Measurements from ENCODE around the gene TARM1. TPM values are rescaled to one million over a fixed set of nuclear protein-coding genes. Genes with fewer than 3 reads are reported as not detected.

Gene TARM1
- total and polyA plus RNA-seq, 2 of the 4 experiments (the other 2 are of a cell fraction), result not detected

DNA sequence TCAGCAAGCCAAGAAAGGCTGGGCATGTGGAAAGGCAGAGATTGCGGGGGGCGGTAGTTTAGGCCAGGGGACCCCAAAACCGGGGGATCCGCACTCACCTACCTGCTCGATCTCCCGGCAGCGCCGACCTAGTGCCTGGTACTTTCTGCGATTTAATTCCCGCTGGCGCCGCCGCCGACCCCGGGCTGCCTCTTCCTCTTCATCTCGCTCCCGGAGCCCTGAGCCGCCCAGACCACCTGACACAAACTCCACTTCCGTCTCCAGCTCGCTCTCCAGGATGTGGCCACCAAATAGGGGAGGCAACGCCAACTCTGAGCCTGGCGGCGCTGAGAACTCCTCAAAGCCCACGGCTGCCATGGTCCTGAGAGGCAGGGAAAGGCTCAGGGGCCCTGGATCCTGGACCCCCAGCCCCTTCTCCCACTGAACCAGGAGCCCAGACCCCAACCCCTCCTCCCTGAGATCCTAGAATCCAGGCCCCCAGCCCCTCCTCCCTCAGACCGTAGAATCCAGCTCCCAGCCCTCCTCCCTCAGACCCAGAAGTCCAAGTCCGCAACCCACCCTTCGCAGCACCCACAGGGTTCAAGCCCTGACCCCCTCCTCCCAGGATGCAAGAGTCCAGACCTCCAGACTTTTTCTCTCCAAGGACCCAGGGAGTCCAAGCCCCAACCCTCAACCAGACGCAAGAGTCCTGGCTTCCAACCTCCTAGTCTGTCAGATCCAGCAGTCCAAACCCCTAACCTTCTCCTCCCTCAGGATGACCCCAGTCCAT is 33.4 kb upstream of the TARM1 start:
- peaks cover under 1% of the 10 kb centered on the region; the same call in 1 of the 2 replicates for H4K20me1 ChIP-seq (ENCODE audit: insufficient read depth, low read length)
- no peak overlapping the region; the same call in 2 of the 3 replicates for H2BK15ac ChIP-seq (ENCODE audit: low read depth, low read length)
- H3K23ac ChIP-seq (ENCODE audit: low read depth, low read length), result peak overlapping the region; percentile 59
- H3K4me2 ChIP-seq (ENCODE audit: low read depth, low read length), result peak overlapping the region; percentile 98
- peak overlapping the region; percentile 69 for H3K4ac ChIP-seq (ENCODE audit: low read depth, low read length)
- H2AK9ac ChIP-seq (replicated peaks; ENCODE audit: low read depth, low read length, poor library complexity), result peak overlapping the region; percentile 97
- H3K56ac ChIP-seq (ENCODE audit: extremely low read depth, insufficient read depth, low read length), result peak overlapping the region; percentile 33; the same call in 1 of the 2 replicates
- H3K27me3 ChIP-seq (ENCODE audit: control insufficient read depth, insufficient read depth, low read length), result no peaks in the 10 kb centered on the region
- CTCF ChIA-PET, result interaction anchor here (0.6 kb wide), 1 partner anchor 367 kb away, joined by 5 read pairs; no protein-coding TSS in a partner anchor
- H2AFZ ChIP-seq (replicated peaks; ENCODE audit: low read length, poor library complexity), result peak overlapping the region; percentile 99
- peak overlapping the region; percentile 53; the same call in 1 of the 2 replicates for H4K91ac ChIP-seq (ENCODE audit: insufficient read depth, low read depth, low read length)
- dilution Hi-C loops (cut with HindIII; ENCODE audit: low sequenced_read_pairs, unreplicated experiment), result no loop called here
- H3K79me1 ChIP-seq (ENCODE audit: low read depth in 1 of 2, low read length in 2 of 2), result peaks cover 28 to 52% of the 10 kb centered on the region in 2 experiments
- peak overlapping the region; percentile 54 for H2BK5ac ChIP-seq (ENCODE audit: low read depth, low read length, poor library complexity, severe bottlenecking)
- TF ChIP-seq SMC3 (IDR thresholded peaks at IDR 0.05; ENCODE audit: low read depth, low read length) (no peak), NFE2L2 (IDR thresholded peaks at IDR 0.05; ENCODE audit: low read depth, low read length) (no peak), CHD1 (IDR thresholded peaks at IDR 0.05; ENCODE audit: low read depth, low read length) (no peak), MAZ (IDR thresholded peaks at IDR 0.05; ENCODE audit: borderline replicate concordance, low read depth, low read length) (no peak)
- TF ChIP-seq, protein P1, sequence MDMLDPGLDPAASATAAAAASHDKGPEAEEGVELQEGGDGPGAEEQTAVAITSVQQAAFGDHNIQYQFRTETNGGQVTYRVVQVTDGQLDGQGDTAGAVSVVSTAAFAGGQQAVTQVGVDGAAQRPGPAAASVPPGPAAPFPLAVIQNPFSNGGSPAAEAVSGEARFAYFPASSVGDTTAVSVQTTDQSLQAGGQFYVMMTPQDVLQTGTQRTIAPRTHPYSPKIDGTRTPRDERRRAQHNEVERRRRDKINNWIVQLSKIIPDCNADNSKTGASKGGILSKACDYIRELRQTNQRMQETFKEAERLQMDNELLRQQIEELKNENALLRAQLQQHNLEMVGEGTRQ (IDR thresholded peaks at IDR 0.05; ENCODE audit: low read depth, low read length), result 0 out of 2 replicates have a peak, but pooled peaks have one; percentile 15
- 9% methylated on average over 4 of the region's 28 CpGs; no CpG with 5 or more reads in 1 of the 2 experiments for WGBS, 2 experiments (ENCODE audit: extremely low coverage in 2 of 2, insufficient read length in 1 of 2)
- intact Hi-C loops (cut with micrococcal nuclease), result loop anchor here (1.0 to 2.0 kb wide), 2 partner anchors 22 to 117 kb away; partner anchors contain the start of gene CNOT3
- H3K27ac ChIP-seq (ENCODE audit: insufficient read depth, low read length), result peak overlapping the region; percentile 68
- peak overlapping the region; percentile 77 for H3K9ac ChIP-seq (ENCODE audit: low read depth, low read length)
- H2AK5ac ChIP-seq (ENCODE audit: low read depth, low read length), result peak overlapping the region; percentile 95
- in situ Hi-C loops (cut with MboI; ENCODE audit: low sequenced_read_pairs), result loop anchor here (25.0 kb wide), 1 partner anchor 348 kb away; the partner anchor contains the start of genes CDC42EP5 and LENG9
- no peaks in the 10 kb centered on the region for H3K9me3 ChIP-seq (ENCODE audit: control insufficient read depth, insufficient read depth, low read length)
- peak overlapping the region; percentile 69 to 96 for H4K8ac ChIP-seq (ENCODE audit: low read depth in 2 of 2, low read length in 2 of 2)
- H3K4me1 ChIP-seq (ENCODE audit: control insufficient read depth, insufficient read depth, low read length), result peaks cover 6% of the 10 kb centered on the region
- DNase-seq (peak; percentile 18), ATAC-seq (ENCODE audit: low read depth) (peak; percentile 1; the same call in 1 of the 2 replicates)
- H3K18ac ChIP-seq (ENCODE audit: low read depth, low read length), result no peak overlapping the region
- H3K14ac ChIP-seq (replicated peaks; ENCODE audit: low read depth, low read length), result peak overlapping the region; percentile 80
- peaks cover 24% of the 10 kb centered on the region for H3K36me3 ChIP-seq (ENCODE audit: control insufficient read depth, insufficient read depth, low read length)
- H2BK20ac ChIP-seq (ENCODE audit: low read depth, low read length), result no peak overlapping the region
- H3K9me1 ChIP-seq (ENCODE audit: insufficient read depth, low read length), result no peaks in the 10 kb centered on the region
- POLR2A ChIA-PET (ENCODE audit: unreplicated experiment), result interaction anchor here (1.1 kb wide), 1 partner anchor 23 kb away, joined by 3 read pairs; the partner anchor contains the start of gene CNOT3
- H2BK120ac ChIP-seq (ENCODE audit: low read depth, low read length), result no peak overlapping the region
- no TSS peak for BruUV-seq (replicated peaks)
- peak overlapping the region; percentile 76 for H4K5ac ChIP-seq (ENCODE audit: low read depth, low read length)
- peak overlapping the region; percentile 61 for H3K4me3 ChIP-seq (ENCODE audit: insufficient read depth, low read depth, low read length)

Measured in IMR-90 (cell line).